Small intestine (tissue), 7 donors: ENCODE data around the gene GLI3. TPM values are rescaled to one million over a fixed set of nuclear protein-coding genes. Genes with fewer than 3 reads are reported as not detected.

Experiments
- DNase-seq, 2 donors: peaks; one replicate each; pipeline versions ENCODE4 v3.0.0 to v3.0.0-alpha.2; 2013
- FAIRE-seq: peaks from 2 replicates; lab custom pipeline; 2012; peaks lifted over from hg19 to GRCh38; lab: Jason Lieb, UNC
- H3K27ac ChIP-seq, 3 donors: one replicate each; pipeline ENCODE4 v1.5.1; 2013; ENCODE audit warnings: low read length in 2 of 3, mild to moderate bottlenecking in 2 of 3, control low read depth in 1 of 3, inconsistent platforms in 1 of 3, low read depth in 1 of 3, moderate library complexity in 1 of 3
- H3K27me3 ChIP-seq, 3 donors: one replicate each; pipeline ENCODE4 v1.6.1; 2013; ENCODE audit warnings: low read length in 3 of 3, inconsistent platforms in 1 of 3; ENCODE audit not compliant: control insufficient read depth in 3 of 3, insufficient read depth in 3 of 3
- H3K36me3 ChIP-seq, 3 donors: one replicate each; pipeline ENCODE4 v1.6.1; 2013; ENCODE audit warnings: low read length in 3 of 3, inconsistent platforms in 1 of 3, low read depth in 1 of 3, mild to moderate bottlenecking in 1 of 3, moderate library complexity in 1 of 3; ENCODE audit not compliant: control insufficient read depth in 3 of 3, insufficient read depth in 2 of 3
- H3K4me1 ChIP-seq, 3 donors: one replicate each; pipeline ENCODE4 v1.6.1; 2013; ENCODE audit warnings: low read length in 2 of 3, inconsistent platforms in 1 of 3, low read depth in 1 of 3, mild to moderate bottlenecking in 1 of 3, moderate library complexity in 1 of 3; ENCODE audit not compliant: control insufficient read depth in 3 of 3, insufficient read depth in 2 of 3
- H3K4me3 ChIP-seq, 3 donors: one replicate each; pipeline ENCODE4 v1.5.1; 2013; ENCODE audit warnings: low read length in 3 of 3, control low read depth in 1 of 3, inconsistent platforms in 1 of 3, low read depth in 1 of 3, mild to moderate bottlenecking in 1 of 3, moderate library complexity in 1 of 3
- H3K9me3 ChIP-seq, 2 donors: one replicate each; pipeline ENCODE4 v1.6.1; 2013; ENCODE audit warnings: low read depth in 1 of 2, low read length in 1 of 2; ENCODE audit not compliant: control insufficient read depth in 2 of 2, insufficient read depth in 1 of 2
- WGBS, 3 donors: extraction: QIAGEN DNeasy Blood & Tissue Kit; methylation state at CpG; one replicate each; pipeline ENCODE4 v1.1.7; 2013; 5-methylcytosine and 5-hydroxymethylcytosine counted together
- polyA plus RNA-seq, 4 donors: library from polyadenylated mRNA; stranded (reverse) in 3 of 4; unstranded in 1 of 4; fragments of 200-250 nt in 3 of 4; fragments of 120-200 nt in 1 of 4; gene quantifications; one replicate each; pipeline versions ENCODE4 v1.2.1 to v1.2.3, GENCODE V29; 2013
- donor health status: healthy with polysubstance abuse.
- donor health status: control.
- donor health status: control.
- donor health status: Bipolar disorder and iron deficiency.
- donor health status: healthy.

GLI3 gene
- polyA plus RNA-seq, 4 donors: 0.54 to 2.7 (median 1.8) TPM; not detected in 1

DNA sequence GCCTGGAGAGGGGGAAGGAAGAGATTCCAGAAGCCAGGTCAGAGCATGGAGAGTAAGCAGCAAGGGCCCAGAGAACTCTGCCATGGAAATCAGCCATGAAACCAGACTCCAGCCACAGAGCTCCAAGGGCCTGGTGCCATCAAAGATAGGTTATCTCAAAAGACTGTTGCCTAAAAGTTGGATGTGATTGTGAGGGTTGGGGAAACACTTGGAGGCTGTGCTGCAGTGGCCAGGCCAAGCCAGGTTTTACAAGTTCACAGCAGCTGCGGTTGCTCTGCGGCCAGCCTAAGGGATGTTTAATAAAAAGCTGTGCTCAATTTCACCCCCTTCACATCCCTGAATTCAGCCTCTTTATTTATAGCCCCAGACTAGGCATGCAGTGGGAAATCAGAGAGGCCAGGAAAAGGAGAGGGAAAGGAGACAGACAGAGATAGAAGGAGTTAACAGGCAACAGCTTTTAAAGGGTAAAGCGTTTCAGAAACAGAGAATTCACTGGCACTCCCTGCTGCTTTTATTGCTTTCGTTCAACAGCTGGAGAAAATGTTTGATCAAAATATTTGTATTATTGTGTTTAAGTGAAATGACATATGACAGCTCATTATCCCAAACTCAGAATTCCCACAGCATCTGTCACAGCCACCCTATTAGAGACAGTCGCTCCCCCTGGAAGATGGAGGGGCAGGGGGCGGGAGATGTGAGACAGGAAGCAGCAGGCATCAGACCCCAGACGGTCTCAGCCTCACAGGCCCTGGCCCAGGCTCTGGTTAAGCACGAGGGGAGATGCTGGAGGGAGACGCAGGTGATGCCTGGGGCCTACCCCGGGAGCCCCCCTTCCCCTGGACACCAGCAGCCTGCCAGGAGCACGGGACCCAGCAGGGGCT lies 140.1 kb downstream of the GLI3 start:
- Histone ChIP-seq H3K27me3 (no peaks in the 10 kb centered on the region), H3K36me3 (no peaks in the 10 kb centered on the region), H3K4me3 (no peak overlapping the region), H3K9me3 (no peaks in the 10 kb centered on the region), H3K4me1 (peaks cover 0 to 10% (median 0%) of the 10 kb centered on the region in 3 donors), H3K27ac (peak overlapping the region in 1 of 3 donors; percentile 25)
- DNase-seq (no peak), FAIRE-seq (no peak)
- WGBS, 3 donors: 62 to 64% (median 63%) methylated on average over 11 of the region's 11 CpGs

DNA sequence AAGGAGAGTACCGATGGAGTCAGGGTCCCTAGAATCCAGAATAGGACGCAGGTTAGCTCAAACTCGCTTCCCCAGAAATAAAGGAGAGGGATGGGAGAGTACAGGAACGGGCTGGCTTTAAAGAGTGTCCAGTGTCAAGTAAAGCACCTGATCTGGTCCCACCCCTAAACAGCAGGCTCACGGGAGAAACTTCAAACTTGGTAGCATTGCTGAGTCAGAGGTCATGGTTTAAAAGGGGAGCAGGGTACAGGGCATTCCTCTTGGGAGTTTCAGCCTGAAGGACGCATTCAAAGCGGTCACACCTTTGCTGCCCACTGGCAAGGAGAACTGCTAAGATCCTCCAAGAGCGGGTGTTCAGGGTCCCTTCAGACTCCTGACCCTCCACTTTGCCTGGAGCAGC lies 140.7 kb downstream of the GLI3 start:
- Histone ChIP-seq H3K27ac (no peak overlapping the region), H3K36me3 (no peaks in the 10 kb centered on the region), H3K4me1 (peaks cover 0 to 16% (median 0%) of the 10 kb centered on the region in 3 donors), H3K4me3 (no peak overlapping the region), H3K9me3 (no peaks in the 10 kb centered on the region), H3K27me3 (no peaks in the 10 kb centered on the region)
- no peak for DNase-seq
- 73 to 80% (median 76%) methylated on average over 8 of the region's 8 CpGs for WGBS, 3 donors
- FAIRE-seq: no peak

DNA sequence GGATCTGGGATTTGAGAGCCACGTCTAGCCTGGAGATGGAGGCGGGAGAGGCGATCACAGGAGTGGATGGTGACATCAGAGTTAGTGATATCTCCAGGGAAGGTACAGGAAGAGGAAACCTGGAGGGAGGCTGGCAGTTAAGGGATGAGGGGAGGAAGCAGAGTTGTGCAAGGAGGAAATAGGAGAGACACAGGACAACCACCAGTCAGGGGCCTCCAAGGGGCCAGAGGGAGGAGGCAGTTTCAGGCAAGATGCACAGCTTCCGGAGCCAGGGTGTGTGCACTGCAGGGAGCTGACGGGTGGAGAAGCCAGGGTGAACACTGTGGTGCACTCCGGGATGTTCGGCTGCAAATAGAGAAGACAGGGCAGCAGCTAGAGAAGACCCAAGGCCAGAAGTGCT lies 141.2 kb downstream of the GLI3 start:
- DNase-seq: no peak
- Histone ChIP-seq H3K36me3 (no peaks in the 10 kb centered on the region), H3K4me1 (peaks cover 0 to 21% (median 0%) of the 10 kb centered on the region in 3 donors), H3K4me3 (no peak overlapping the region), H3K27ac (no peak overlapping the region), H3K27me3 (no peaks in the 10 kb centered on the region), H3K9me3 (no peaks in the 10 kb centered on the region)
- no peak for FAIRE-seq
- WGBS, 3 donors: 78 to 84% (median 78%) methylated on average over 7 of the region's 7 CpGs

DNA sequence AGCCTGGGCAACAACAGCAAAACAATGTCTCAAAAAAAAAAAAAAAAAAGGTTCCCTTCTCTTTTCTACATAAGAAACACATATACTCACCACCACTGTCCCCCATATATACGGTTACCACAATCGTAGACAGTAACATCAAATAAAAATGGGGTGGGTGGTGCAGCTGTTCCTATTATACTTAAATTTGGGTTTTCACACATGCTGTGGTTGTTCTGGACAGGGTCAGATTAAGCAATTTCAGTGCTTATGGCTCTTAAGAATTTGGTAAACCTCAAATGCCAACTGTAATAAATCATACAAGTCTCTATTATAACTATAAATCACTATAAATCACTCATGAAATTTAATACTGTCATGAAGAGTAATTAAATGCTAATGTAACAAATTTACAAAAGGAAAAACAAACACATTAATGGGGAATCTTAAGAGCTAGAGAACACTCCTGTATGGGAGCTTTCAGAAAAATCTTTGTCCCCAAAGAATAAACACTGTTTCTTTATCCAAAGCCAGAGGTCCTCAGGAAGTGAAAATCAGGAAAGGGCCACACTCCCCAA lies 143.6 kb downstream of the GLI3 start:
- DNase-seq: no peak
- Histone ChIP-seq H3K27me3 (no peaks in the 10 kb centered on the region), H3K4me1 (peaks cover 0 to 22% (median 0%) of the 10 kb centered on the region in 3 donors), H3K36me3 (no peaks in the 10 kb centered on the region), H3K9me3 (no peaks in the 10 kb centered on the region), H3K4me3 (no peak overlapping the region), H3K27ac (no peak overlapping the region)
- 81 to 90% (median 86%) methylated on average over 2 of the region's 2 CpGs for WGBS, 3 donors
- no peak for FAIRE-seq

DNA sequence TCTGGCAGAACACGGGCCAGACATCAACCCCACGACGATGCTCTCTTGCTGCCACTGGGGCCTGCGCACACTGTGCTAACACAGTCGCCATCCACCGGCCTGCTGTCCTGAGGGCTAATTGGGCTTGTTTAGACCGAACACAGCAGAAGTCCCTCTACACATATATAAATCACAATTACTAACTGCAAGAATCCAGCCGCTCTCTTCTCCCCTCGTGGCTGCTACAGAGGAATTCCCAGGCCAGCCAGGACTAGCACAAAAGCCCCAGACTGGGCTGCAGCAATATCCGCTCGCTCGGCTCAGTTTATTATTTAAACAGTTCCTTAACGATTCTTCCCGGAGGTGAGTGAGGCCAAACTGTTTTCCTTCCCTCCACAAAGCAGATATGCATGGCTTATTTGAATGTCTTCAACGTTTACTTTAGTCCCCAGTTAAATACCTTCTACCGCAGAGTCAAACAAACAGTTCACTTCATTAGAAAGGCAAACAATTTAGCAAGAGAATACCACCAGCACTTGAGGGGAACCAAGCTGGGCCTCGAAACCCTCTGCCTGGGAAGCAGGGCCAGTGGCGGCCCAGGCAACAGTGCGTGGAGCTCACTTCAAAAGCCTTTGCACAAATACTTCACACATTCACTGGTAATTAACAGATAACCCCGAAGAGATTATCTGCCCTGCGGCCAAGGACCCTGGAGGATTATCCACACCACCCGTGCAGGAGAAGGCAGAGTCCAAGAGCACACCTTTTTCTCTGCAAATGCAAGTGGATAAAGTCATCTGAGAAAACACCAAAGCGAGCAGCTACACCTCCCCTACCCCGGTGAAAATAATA lies 145.3 kb downstream of the GLI3 start:
- H3K36me3 ChIP-seq: no peaks in the 10 kb centered on the region
- H3K9me3 ChIP-seq: no peaks in the 10 kb centered on the region
- peak; percentile 4 to 63 for DNase-seq
- H3K27ac ChIP-seq: peak overlapping the region in 1 of 3 donors; percentile 35
- FAIRE-seq: no peak
- WGBS, 3 donors: 42 to 51% (median 47%) methylated on average over 24 of the region's 24 CpGs
- H3K4me3 ChIP-seq: no peak overlapping the region
- peaks cover 0 to 22% (median 0%) of the 10 kb centered on the region in 3 donors for H3K4me1 ChIP-seq
- H3K27me3 ChIP-seq: peaks cover 0 to 4% (median 0%) of the 10 kb centered on the region in 3 donors

DNA sequence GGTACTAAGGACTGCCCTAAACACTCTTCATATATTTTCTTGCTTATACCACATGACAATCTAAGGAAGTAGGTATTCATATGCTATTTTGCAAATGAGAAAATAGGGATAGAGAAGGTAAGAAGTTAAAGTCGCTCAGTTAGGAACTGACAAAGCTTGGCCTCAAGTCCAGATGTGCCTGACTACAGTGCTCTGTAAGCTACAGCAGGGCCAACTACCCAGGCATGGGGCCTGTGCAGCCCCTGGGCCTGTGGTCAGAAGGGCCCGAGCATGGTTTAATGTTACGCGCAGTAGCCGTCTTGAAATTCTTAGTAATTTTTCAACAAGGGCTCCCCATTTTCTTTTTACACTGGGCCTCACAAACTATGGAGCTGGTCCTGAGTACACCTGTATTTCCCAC lies 146.2 kb downstream of the GLI3 start:
- Histone ChIP-seq H3K27ac (no peak overlapping the region), H3K9me3 (no peaks in the 10 kb centered on the region), H3K27me3 (peaks cover 0 to 4% (median 0%) of the 10 kb centered on the region in 3 donors), H3K4me1 (peaks cover 0 to 18% (median 0%) of the 10 kb centered on the region in 3 donors), H3K4me3 (no peak overlapping the region), H3K36me3 (no peaks in the 10 kb centered on the region)
- FAIRE-seq (no peak), DNase-seq (no peak)
- 88 to 93% (median 90%) methylated on average over 5 of the region's 5 CpGs for WGBS, 3 donors

DNA sequence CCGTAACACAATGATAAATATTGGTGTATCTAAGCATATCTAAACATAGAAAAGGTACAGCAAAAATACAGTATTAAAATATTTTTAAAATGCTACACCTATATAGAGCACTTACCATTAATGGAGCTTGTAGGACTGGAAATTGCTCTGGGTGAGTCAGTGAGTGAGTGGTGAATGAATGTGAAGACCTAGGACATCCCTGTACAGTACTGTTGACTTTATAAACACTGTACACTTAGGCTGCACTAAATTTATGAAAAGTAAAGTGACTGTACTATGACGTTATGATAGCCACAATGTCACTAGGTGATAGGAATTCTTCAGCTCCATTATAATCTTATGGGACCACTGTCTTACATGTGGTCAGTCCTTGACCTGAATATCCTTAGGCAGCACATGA lies 147.0 kb downstream of the GLI3 start:
- H3K4me3 ChIP-seq: no peak overlapping the region
- WGBS, 3 donors: 88 to 91% (median 91%) methylated on average over 2 of the region's 2 CpGs
- peaks cover 0 to 18% (median 0%) of the 10 kb centered on the region in 3 donors for H3K4me1 ChIP-seq
- FAIRE-seq (no peak), DNase-seq (no peak)
- peaks cover 0 to 6% (median 0%) of the 10 kb centered on the region in 3 donors for H3K27me3 ChIP-seq
- H3K27ac ChIP-seq: no peak overlapping the region
- H3K36me3 ChIP-seq: no peaks in the 10 kb centered on the region
- no peaks in the 10 kb centered on the region for H3K9me3 ChIP-seq

DNA sequence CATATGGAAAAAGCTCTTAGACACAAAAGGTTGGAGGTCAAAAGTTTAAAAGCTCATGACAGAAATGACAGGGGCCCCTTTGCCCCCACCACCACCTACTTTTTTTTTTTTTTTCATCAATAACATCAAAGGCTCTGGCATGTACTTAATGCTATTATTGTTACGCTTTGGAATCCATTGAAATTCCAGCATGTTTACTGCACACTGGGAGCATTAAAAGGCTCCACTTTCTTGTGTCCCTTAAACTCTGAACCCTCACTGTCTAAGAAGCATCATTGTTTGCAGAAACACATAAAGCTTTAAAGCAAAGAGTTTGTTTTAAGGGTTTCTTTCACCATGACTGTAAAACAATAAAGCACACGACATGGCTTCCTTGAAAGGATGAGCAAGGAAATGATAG lies 149.4 kb downstream of the GLI3 start:
- DNase-seq: no peak
- Histone ChIP-seq H3K4me3 (no peak overlapping the region), H3K9me3 (no peaks in the 10 kb centered on the region), H3K27ac (no peak overlapping the region), H3K36me3 (no peaks in the 10 kb centered on the region), H3K4me1 (peaks cover 0 to 18% (median 0%) of the 10 kb centered on the region in 3 donors), H3K27me3 (peaks cover 0 to 6% (median 0%) of the 10 kb centered on the region in 3 donors)
- WGBS, 3 donors: 66 to 75% (median 69%) methylated on average over 2 of the region's 2 CpGs
- no peak for FAIRE-seq
